OCI-LY1 (cell line): ENCODE measurements around the gene CACNA1I.

Experiments used
- EZH2 ChIP-seq: fragments of 200-600 bp; sonication (generic), shearing (Covaris generic); IDR thresholded peaks from 2 replicates; pipeline ENCODE4 v1.8.0; 2017; ENCODE audit warnings: borderline replicate concordance, mixed run types, mild to moderate bottlenecking, antibody characterized with exemption, low read length, moderate library complexity, mixed read lengths
- TF ChIP-seq, protein P1 (sequence below): fragments of 200-600 bp; sonication (generic), shearing (Covaris generic); IDR thresholded peaks from 2 replicates; pipeline ENCODE4 v1.5.1; 2017; ENCODE audit warnings: mild to moderate bottlenecking, antibody characterized with exemption, low read length, moderate library complexity, mixed read lengths

DNA sequence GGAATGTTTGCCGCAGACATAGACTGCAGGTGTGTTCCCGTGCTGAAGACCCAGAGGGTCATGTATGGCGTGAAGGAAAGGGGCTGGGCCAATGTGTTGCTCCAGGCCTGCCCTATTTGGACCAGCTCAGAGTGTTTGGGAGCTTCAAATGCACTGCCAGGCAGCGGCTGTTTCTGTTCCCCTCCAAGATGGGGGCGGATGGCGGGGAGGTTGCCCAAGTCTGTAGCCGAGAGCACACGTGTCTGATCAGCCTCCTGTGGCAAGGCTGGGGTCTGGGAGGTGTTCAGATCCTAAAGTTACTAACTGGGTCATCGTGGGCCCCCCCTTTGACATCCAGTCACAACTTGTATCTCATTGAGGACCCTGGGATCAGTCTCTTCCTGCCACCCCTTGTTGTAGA lies 45.5 kb downstream of the CACNA1I start:
- TF ChIP-seq, protein P1, sequence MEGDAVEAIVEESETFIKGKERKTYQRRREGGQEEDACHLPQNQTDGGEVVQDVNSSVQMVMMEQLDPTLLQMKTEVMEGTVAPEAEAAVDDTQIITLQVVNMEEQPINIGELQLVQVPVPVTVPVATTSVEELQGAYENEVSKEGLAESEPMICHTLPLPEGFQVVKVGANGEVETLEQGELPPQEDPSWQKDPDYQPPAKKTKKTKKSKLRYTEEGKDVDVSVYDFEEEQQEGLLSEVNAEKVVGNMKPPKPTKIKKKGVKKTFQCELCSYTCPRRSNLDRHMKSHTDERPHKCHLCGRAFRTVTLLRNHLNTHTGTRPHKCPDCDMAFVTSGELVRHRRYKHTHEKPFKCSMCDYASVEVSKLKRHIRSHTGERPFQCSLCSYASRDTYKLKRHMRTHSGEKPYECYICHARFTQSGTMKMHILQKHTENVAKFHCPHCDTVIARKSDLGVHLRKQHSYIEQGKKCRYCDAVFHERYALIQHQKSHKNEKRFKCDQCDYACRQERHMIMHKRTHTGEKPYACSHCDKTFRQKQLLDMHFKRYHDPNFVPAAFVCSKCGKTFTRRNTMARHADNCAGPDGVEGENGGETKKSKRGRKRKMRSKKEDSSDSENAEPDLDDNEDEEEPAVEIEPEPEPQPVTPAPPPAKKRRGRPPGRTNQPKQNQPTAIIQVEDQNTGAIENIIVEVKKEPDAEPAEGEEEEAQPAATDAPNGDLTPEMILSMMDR: no peak
- TF ChIP-seq EZH2: no peak
